Heart left ventricle (tissue), 13 donors: ENCODE data around the gene GAL3ST2.

Experiments
- POLR2A ChIP-seq, 2 donors: fragments of 450-650 bp; IDR thresholded peaks; one replicate each; pipeline ENCODE4 v1.6.1; 2017; ENCODE audit warnings: antibody characterized with exemption in 2 of 2, mild to moderate bottlenecking in 2 of 2, moderate library complexity in 2 of 2
- TF ChIP-seq, protein P1 (sequence below), 12 donors: fragments of 200-600 bp; sonication (generic) in 4 of 12; IDR thresholded peaks; one replicate each; pipeline versions ENCODE4 v1.5.0 to v1.8.0; 2018 to 2022; ENCODE audit warnings: antibody characterized with exemption in 12 of 12, mild to moderate bottlenecking in 5 of 12
- donor health status: ischemic (EF 13 %, LVEDD 7.1; RV severe dilation, severe dysfunction).
- donor health status: DM: no; HTN: yes; CAD: no.
- donor health status: DM: no; HTN: no; CAD: no.
- donor health status: ischemic (EF 25% LVEDD 6.9; RV normal size, moderate dysfunction).
- donor health status: ischemic (EF 25% LVEDD 5.7; RV mildly dilated, moderate dysfunction).
- donor health status: ischemic (EF 35%, LVEDD 5.7; RV mildly dilated, moderate dysfunction).
- donor health status: nonischemic (EF 11% LVEDD 7.7; RV severe dilation, severe dysfunction).
- donor health status: DM: yes; HTN: yes; CAD: no.
- donor health status: PGD.
- donor health status: ischemic (EF 29% LVEDD 5.4; RV normal size, mild dysfunction).
- donor health status: nonischemic (EF 23%, LVEDD 6.1; RV moderate dilation, normal function).

DNA sequence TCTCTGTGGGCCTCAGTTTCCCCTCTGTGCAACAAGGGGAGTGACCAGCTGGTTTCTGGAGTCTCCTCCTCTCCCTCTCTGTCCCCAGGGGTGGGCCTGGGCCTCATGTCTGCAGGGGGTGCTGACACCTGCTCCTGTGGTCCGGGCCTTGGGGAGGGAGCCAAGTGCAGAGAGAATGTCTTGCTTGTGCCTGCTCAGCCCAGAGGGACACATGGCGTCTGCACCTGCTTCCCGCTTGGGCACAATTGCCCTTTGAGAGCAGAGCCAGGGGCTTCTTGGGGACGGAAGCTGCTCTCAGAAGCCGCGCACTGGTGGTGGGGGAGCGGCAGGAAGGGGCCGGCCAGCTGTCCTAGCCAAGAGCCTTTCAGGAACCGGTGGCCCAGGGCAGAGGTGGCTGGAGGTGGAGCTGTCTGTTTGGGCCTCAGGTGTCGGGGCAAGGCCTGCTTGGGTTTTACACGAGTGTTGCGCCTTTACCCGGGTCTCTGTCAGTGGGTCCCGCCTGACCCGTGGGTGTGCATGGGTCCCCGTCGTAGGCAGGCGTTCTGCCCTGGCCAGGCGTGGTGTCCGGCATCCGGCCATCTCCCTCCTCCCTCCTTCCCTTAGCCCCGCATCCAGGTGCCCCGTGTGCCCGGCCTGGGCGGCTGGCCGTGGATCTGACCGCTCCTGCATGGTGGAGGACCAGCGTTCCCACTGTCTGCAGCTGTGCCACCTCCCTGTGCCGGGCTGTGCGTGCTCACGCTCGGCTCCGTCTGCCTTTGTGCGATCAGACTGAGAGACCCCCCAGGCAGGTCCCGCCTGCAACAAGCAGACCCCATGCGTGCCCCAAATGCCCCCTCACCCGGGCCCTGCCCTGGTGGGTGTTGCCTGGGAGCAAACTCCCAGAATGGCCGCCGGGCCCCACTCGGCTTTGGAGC is 36.4 kb downstream of the GAL3ST2 start:
- TF ChIP-seq, protein P1, sequence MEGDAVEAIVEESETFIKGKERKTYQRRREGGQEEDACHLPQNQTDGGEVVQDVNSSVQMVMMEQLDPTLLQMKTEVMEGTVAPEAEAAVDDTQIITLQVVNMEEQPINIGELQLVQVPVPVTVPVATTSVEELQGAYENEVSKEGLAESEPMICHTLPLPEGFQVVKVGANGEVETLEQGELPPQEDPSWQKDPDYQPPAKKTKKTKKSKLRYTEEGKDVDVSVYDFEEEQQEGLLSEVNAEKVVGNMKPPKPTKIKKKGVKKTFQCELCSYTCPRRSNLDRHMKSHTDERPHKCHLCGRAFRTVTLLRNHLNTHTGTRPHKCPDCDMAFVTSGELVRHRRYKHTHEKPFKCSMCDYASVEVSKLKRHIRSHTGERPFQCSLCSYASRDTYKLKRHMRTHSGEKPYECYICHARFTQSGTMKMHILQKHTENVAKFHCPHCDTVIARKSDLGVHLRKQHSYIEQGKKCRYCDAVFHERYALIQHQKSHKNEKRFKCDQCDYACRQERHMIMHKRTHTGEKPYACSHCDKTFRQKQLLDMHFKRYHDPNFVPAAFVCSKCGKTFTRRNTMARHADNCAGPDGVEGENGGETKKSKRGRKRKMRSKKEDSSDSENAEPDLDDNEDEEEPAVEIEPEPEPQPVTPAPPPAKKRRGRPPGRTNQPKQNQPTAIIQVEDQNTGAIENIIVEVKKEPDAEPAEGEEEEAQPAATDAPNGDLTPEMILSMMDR (IDR thresholded peaks at IDR 0.05): no peak
- TF ChIP-seq POLR2A (IDR thresholded peaks at IDR 0.05): no peak
